ENCODE results near the gene PNRC1.

Gene PNRC1

GRCh38 chr6:89084954-89085353 is 4.4 kb downstream of the PNRC1 start:
- DNase-seq (ENCODE audit: low spot score) = no peak
- TF ChIP-seq CTCF (IDR thresholded peaks at IDR 0.05; ENCODE audit: extremely low read depth, missing control alignments) = no peak

- DNase-seq (ENCODE audit: low spot score) = no peak
- TF ChIP-seq CTCF (IDR thresholded peaks at IDR 0.05; ENCODE audit: extremely low read depth, missing control alignments) = no peak
Measured at GRCh38 chr6:89085409-89086205, 5.1 kb downstream of the PNRC1 start.

GRCh38 chr6:89087881-89088280 is 7.3 kb downstream of the PNRC1 start:
- DNase-seq (ENCODE audit: low spot score) = no peak
- no peak for TF ChIP-seq CTCF (IDR thresholded peaks at IDR 0.05; ENCODE audit: extremely low read depth, missing control alignments)

GRCh38 chr6:89098461-89098860 is 17.9 kb downstream of the PNRC1 start:
- no peak for TF ChIP-seq CTCF (IDR thresholded peaks at IDR 0.05; ENCODE audit: extremely low read depth, missing control alignments)
- no peak for DNase-seq (ENCODE audit: low spot score)

GRCh38 chr6:89100114-89100513 is 19.6 kb downstream of the PNRC1 start:
- TF ChIP-seq CTCF (IDR thresholded peaks at IDR 0.05; ENCODE audit: extremely low read depth, missing control alignments) = no peak
- DNase-seq (ENCODE audit: low spot score) = no peak

- TF ChIP-seq CTCF (IDR thresholded peaks at IDR 0.05; ENCODE audit: extremely low read depth, missing control alignments) = no peak
- DNase-seq (ENCODE audit: low spot score) = no peak
Measured at GRCh38 chr6:89110284-89110683, 29.7 kb downstream of the PNRC1 start.

- no peak for DNase-seq (ENCODE audit: low spot score)
- TF ChIP-seq CTCF (IDR thresholded peaks at IDR 0.05; ENCODE audit: extremely low read depth, missing control alignments) = no peak
Measured at GRCh38 chr6:89111933-89112332, 31.4 kb downstream of the PNRC1 start.
